GM21367 (cell line): Measurements from ENCODE around the gene MYH9.
"Not testable (repeated sequence)": the region's sequence is repeated elsewhere in the genome, so short reads cannot be mapped to it uniquely, and the experiment has no call there.

Source experiments
- ATAC-seq: cut with Tn5 transposase; IDR thresholded peaks from one replicate; pipeline ENCODE4 v1.9.1; 2021; ENCODE audit not compliant: unreplicated experiment

The MYH9 gene

DNA sequence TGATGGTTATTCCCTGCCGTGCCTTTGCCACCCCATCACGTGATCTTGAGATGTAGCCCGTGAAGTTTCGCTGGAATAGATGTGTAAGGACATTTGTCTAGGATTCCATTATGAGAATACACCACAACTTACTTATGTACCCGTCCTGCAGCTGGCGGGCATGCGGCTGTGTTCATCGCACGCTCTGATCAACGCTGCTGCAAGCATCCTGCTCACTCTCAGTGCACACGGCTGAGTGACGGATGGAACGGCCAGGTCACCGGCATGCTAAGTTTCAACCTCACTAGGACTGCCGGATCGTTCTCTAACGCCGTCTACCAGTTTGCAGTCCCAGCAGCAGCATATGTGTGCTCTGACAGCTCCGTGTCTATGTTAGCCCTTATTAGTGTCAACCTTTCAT is 90.2 kb downstream of the MYH9 start:
- ATAC-seq, result no peak

DNA sequence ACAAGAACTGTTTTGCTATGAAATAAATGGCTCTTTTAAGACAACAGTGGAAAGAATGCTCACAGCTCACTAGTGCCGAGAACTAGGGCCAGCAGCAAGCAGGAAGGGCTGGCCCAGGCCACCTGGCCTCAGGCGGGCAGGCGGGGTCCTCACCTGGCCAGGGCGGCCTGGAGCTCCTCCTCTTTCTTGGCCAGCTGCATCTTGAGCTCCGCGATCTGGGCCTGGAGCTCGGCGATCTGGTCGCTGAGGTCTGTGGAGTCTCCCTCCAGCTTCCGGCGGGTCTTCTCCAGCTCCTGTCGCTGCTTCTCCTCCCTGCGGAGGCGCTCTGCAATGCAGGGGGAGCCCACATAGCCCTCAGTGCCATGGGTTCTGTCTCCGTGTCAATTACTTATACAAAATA is 91.1 kb downstream of the MYH9 start:
- no peak for ATAC-seq

DNA sequence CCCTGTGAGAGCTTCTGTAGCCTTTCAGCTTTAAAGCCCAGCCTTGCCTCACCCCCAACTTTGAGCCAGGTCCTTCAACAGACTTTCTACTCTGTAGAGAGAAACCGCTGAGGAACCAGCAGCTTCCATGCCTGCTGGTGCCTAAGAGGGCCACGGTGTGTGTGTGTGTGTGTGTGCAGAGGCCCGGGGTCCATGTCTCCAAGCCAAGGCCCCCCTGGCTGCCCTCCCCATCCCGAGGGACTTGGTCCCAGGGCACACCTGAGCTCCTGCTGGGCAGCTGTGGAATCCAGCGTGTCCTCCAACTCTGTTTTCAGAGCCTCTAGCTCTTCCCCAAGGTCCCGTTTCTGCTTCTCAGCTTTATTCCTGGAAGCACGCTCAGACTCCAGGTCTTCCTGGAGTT is 92.5 kb downstream of the MYH9 start:
- ATAC-seq, result no peak

DNA sequence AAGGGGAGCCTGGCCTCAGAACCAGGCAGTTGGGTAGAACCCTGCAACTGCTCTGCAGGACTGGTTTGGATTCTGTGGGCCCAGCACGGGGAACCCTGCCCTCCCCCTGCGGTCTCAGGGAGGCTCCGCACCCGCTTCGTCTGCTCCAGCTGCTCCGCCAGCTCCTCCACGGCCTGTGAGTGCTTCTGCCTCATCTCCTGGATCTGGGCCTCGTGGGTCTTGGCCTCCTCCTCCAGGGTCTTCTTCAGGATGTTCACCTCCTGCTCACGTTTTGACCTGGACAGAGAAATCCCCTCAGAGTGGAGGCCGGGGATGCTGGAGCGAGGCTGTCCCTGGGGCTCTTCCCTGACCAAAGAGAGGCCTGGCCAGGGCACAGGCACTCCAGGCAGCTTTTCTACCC is 93.0 kb downstream of the MYH9 start:
- ATAC-seq, result no peak

DNA sequence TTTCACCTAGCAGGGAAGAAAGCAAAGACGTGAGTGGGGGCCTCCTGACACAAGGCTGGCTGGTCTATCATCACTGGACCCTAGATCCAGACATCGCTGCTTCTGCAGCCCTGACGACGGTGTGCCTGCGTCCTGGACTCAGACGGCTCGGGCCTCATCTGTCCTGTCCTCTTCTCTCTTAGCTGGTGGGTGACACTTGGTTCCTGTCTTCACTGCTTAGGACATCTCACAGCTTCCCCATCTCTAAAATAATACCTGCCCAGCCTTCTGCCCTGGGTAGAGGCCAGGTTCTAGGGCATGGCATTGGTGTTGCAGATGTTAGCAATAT is 93.5 kb downstream of the MYH9 start:
- no peak for ATAC-seq

DNA sequence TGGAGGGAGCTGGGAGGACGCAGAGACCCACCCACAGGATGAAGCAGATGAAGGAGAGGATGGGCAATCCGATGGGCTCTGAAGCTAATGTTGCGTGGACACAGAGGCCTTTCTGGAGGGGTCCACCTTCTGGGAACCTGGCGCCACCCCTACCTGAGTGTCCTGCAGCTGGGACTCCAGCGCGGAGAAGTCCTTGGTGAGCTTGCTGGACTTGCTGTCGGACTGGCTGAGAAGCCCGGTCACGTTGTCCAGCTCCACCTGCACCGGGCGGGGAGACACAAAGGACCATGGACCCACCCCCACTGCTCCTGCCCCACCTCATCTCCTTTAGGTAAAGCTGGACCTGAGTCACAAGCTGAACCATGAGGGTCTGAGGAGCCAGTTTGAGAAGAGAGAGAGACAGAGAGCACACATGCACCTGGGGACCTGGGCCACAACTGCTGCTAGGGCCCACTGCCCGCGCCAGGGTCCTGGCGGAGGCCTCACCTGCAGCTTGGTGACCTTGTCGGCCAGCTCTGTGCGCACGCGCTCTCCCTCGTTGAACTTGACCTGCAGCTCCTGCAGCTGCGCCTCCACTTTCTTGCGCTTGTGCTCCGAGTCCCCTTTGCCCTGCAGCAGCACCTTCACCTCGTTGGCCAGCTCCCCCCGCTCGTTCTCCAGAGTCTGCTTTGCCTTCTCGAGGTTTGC is 94.0 kb downstream of the MYH9 start:
- ATAC-seq, result no peak

DNA sequence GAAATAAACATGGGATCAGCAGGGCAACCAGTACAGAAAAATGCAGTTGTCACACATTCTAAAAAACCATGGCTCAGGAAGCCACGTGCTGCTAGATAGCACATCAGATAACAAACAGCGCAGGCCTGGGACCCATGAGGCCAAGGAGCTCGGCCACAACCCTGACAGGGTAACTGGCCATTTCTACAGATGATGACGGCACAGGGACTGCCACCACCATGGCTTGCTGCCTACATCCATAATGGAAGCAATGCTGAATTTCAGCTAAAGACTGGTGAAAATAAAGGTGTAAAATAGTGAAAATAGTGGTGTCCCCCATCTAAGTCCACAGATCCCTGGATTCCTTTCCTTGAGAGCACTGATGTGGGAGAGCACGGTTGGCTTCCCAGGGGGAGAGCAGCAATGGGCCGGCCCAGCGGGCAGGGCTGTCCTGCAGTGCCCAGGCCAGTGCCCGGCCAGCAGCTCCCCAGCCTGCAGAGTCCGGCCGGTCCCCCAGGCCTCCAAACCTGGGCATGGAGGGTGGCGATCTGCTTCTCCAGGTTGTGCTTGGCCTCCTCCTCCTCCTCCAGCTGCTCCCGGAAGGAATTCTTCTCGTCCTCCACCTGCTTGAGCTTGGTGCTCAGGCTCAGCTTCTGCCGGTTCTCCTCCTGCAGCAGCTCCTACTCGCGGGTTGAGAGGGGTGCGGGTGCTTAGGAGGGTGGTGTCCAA is 94.8 kb downstream of the MYH9 start:
- ATAC-seq, result no peak

DNA sequence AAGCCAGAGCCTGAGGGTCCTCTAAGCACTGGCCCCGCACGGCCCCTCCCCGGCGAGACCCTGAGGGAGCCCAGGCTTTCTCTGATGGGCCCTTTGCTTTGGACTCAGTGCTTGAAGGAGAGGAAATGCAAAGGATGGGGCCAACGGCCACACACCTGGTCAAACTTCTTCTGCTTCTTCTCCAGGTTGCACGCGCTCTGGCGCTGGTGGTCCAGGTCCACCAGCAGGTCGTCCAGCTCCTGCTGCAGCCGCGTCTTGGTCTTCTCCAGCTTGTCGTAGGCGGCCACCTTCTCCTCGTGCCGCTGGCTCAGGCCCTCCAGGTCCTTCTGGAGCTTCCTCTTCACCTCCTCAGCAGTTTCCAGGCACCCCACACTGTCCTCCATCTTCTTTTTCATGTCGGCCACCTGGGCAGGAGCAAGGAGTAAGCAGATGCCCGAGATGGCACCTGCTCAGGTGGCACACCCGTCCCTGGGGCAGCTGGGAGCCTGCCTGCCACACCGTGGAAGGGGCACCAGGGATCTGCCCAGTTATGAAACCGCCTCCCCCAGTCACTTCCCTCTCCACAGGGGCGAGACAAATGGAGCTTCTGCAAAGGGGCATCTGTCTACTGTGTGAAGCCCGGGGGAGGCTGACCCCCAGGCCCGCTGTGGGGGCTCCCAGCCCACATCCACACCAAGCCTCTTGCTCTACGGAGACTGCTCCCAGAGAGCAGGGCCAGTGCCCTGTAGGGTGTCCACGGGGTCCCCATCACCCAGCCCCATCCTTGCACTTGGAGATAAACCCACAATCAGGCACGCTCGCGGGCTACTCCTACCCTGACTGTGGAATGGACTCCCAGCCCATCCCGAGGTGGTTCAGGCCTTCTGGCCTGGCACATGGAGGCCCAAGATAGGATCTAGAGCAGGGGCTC is 95.7 kb downstream of the MYH9 start:
- no peak for ATAC-seq

DNA sequence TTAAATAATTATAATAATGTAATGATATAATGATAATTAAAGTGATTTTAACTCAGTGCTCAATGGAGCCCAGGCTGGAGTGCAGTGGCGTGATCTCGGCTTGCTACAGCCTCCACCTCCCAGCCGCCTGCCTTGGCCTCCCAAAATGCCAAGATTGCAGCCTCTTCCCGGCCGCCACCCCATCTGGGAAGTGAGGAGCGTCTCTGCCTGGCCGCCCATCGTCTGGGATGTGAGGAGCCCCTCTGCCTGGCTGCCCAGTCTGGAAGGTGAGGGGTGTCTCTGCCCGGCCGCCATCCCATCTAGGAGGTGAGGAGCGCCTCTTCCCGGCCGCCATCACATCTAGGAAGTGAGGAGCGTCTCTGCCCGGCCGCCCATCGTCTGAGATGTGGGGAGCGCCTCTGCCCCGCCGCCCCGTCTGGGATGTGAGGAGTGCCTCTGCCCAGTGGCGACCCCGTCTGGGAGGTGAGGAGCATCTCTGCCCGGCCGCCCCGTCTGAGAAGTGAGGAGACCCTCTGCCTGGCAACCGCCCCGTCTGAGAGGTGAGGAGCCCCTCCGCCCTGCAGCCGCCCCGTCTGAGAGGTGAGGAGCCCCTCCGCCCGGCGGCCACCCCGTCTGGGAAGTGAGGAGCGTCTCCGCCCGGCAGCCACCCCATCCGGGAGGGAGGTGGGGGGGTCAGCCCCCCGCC is 97.2 kb downstream of the MYH9 start:
- not testable (repeated sequence) for ATAC-seq

DNA sequence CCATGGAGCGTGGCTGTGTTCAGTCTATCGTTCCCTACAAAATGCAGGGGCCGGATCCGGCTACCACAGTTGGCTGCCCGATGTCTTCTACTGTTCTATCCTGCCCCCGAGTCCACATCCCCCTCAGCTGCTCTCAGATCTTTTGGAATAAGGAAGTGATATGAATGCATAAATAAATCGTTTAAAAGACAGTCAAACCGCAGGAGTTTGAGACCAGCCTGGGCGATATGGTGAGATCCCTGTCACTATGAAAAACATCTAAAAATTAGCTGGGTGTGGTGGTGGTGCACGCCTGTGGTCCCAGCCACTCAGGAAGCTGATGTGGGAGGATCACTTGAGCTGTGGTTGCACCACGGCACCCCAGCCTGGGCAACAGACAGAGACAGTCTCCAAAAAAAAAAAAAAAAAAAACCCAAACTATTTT is 97.8 kb downstream of the MYH9 start:
- not testable (repeated sequence) for ATAC-seq

DNA sequence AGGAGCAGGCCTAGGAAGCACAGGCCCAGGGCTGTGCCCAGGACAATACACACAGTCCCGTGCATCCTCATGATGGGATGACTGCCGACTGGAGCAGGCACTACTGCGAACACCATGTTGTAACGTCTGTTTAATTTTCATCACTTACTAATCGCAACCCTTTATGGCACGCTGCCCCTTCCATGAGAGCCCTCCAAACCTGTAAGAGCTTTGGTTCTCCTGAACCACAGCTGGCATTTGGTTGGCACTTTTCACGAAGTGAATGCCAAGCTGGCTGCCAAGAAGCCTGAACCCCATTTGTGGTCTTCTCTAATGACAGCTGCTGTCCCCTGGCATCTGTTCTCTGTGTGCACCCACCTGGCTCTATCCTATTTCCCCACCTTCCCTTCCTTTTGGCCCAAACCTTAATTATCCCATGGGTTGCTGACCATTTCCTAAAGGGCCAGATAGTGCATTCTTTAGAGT is 98.3 kb downstream of the MYH9 start:
- ATAC-seq, result no peak

DNA sequence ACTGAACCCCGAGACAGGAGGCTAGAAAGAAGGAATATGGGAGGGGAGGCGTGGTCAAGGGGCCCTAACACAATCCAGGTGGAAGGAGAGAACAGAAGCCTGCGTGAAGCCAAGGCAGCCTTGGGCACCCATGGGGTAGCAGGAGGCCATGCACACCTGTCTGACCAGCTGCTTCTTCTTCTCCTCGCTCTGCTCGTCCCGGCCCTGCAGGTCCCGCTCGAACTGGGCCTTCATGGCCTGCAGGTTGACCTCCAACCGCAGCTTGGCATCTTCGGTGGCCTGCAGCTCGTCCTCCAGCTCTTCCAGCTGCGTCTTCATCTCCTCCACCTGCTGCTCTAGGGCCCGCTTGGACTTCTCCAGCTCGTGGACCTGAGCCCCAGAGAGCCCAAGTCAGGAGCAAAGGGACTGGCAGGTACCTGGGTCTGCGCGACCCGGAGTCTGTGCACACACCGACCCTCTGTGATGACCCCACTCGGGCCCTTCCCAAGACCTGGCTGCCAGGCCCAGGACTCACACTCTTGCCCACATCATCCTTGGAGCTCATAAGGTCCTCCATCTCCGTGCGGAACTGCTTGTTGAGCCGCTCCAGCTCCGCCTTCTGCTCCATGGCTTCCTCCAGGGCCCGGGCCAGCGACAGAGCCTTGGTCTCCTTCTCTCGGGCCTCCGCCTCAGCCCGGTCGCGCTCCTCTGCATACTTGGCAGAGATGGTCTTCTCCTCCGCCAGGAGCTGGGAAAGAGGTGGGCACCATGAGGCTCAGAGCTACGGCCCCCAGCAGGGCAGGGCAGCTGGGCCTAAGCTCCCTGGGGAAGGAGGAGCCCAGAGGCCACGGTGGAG is 99.0 kb downstream of the MYH9 start:
- no peak for ATAC-seq

DNA sequence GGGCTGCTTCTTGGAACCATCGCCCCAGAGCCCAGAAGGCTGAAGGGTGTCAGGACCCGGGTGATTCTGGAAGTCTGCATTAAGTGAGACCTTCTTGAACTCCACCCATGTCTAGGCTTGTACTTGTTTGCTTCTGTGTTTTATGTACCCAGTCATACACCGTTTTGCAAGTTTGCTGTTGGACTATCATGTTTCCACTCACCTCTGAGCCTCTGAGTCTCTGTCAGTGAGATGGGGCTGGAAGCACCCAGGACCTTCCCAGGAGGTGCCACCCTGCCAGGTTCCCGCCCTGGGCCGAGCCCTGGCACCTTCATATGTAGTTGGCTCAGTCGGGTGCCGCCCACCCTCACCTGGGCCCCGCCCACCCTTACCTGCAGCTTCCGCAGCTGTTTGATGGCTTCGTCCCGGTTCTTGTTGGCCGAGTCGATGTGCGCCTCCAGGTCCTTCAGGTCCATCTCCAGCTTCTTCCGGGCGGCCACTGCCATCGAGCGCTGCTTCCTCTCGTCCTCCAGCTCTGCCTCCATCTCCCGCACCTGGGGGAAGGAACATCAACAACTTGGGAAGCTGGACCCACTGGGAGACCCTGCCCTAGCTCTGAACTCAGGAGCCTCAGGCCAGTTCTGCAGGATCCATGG is 99.8 kb downstream of the MYH9 start:
- ATAC-seq, result no peak

DNA sequence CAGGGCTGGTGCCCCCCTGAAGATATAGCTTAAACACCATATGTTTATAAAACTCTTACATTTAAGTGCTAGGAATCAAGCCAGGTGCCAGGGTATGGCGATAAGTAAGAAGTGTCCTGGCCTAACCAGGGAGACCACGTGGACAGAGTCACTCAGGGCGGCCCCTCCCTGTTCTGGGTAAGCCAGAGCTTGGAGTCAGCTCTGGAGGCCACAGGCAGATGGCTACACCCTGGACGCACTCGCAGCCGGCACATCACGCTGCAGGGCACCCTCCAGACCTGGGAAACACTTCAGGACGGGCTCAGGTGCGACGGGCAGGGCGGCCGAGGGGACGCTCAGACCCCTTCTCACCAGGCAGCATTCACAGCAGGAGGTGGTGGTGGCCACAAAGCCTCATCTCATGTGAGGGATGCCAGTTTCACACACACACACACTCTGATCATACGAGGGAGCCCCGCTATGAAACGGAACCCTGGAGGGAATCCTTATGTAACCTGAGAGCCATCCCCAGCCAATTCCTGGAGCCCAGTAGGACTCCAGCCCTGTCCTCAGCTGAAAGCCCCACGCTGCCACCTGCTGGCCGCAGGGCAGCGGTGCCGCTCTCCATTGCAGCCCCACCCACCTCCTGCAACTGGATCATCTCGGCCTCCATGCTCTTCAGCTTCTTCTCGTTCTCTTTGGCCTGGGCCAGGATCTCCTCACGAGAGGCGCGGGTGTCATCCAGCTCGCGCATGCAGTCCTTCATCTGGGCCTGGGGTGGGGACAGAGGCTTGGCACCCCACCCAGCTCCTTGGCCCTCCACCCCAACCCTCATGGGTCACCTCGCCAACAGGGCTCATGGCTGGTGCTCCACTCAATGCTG is 101.4 kb downstream of the MYH9 start:
- no peak for ATAC-seq

DNA sequence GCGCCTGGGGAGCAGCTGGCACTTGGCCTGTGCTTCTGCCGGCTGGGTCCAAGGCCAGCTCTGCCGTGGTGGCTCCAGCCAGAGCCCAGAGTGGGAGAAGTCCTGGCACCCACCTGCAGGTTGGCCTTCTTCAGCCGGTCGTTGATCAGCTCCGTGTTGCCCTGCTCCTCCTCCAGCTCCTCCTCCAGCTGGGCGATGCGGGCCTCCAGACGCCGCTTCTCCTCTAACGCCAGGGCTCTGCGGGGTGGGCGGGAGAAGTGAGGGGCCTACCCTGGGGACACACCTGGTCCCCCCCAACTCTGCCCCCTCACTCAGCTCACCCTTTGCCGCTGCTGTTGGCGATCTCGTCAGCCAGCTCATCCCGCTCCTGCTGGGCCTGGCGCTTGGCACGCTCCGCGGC is 102.2 kb downstream of the MYH9 start:
- no peak for ATAC-seq

DNA sequence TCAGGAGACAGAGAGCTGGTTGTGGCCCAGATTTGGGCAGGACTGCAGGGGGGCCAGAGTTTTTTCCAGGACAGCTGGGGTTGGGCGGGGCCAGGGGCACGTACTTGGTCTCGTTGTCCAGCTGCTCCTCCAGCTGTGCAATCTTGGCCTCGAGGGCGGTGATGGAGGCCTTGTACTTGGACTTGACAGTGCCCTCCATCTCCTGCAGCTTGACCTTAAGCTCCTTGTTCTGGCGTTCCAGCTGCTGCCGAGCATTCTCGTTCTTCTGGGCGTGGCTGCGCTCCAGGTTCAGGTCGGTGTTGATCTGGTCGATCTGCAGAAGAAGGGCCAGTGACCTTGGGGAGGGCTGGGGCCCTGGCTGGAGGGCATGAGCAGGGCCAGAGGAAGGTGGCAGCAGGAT is 102.8 kb downstream of the MYH9 start:
- no peak for ATAC-seq

DNA sequence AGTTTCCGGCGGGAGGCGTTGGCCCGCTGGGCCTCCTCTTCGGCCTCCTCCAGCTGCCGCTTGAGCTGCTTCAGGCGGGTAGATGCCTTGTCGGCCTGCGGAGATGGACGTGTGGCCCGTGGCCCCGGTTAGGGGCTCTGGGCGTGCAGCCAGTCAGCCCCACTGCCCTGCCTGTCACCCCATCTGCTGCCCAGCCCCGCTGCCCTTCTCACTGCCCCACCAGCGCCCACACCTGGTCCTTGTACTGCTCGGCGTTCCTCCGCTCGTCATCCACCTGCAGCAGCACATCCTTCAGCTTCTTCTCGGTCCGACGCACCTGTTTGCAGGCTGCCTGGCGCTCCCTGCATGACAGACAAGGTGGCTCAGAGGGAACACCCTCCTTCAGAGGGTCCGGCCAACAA is 103.6 kb downstream of the MYH9 start:
- no peak for ATAC-seq

DNA sequence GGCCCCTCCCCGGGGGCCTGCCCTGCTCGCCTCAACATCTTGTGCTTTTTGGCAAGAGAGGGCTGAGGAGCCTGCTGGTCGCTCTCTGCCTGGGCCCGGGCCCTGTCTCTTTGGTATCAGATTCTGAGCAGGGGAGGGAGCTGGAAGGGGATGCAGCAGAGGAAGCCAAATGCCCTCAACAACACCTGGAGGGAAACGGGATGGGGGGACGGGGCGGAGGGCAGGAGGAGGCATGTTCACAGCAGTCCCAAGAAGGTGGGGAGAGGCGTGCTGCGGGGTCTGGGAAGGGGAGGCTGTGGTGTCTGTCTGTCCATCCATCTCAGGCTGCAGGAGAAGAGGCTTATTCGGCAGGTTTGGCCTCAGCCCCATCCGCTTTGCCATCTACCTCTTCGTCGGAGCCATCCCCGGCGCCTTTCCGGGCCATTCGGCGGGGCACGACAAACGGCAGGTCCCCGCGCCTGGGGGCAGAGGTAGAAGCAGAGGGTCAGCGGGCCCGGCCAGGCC is 105.4 kb downstream of the MYH9 start:
- no peak for ATAC-seq
